ENCODE results near the gene DPAGT1.
"Not testable (repeated sequence)": the region's sequence is repeated elsewhere in the genome, so short reads cannot be mapped to it uniquely, and the experiment has no call there.

DPAGT1 gene

GRCh38 chr11:119101759-119102423 is at the start of gene DPAGT1:
TSS of gene DPAGT1 (minus strand) at chr11:119101853. CDS start at chr11:119101655, 198 bp downstream.
- DNase-seq: peak; percentile 94 to 99 (median 98)

- DNase-seq: no peak
Measured at GRCh38 chr11:119149786-119150275, 48.2 kb upstream of the DPAGT1 start.

- peak; percentile 12 to 61 (median 56) for DNase-seq
Measured at GRCh38 chr11:119149018-119149785, 47.5 kb upstream of the DPAGT1 start, which contains the start of gene ABCG4. TSS of gene ABCG4 (plus strand) at chr11:119149052. CDS start at chr11:119149966, 914 bp downstream.

GRCh38 chr11:119148720-119149017 is 47.0 kb upstream of the DPAGT1 start:
- no peak for DNase-seq

GRCh38 chr11:119147604-119148333 is 46.1 kb upstream of the DPAGT1 start:
- peak in 2 of 3 experiments; percentile 30 to 52 for DNase-seq

GRCh38 chr11:119145551-119145950 is 43.9 kb upstream of the DPAGT1 start:
- no peak for DNase-seq

- peak; percentile 6 to 83 (median 70) for DNase-seq
Measured at GRCh38 chr11:119144825-119145486, 43.3 kb upstream of the DPAGT1 start.

GRCh38 chr11:119139276-119139675 is 37.6 kb upstream of the DPAGT1 start:
- DNase-seq: not testable (repeated sequence)

GRCh38 chr11:119134389-119134978 is 32.8 kb upstream of the DPAGT1 start:
- DNase-seq: no peak

- DNase-seq: no peak
Measured at GRCh38 chr11:119130662-119131061, 29.0 kb upstream of the DPAGT1 start.

- DNase-seq: no peak
Measured at GRCh38 chr11:119126675-119127268, 25.1 kb upstream of the DPAGT1 start.

GRCh38 chr11:119125821-119126220 is 24.2 kb upstream of the DPAGT1 start:
- DNase-seq: no peak

- no peak for DNase-seq
Measured at GRCh38 chr11:119121811-119122124, 20.1 kb upstream of the DPAGT1 start.

GRCh38 chr11:119121008-119121810 is 19.6 kb upstream of the DPAGT1 start, which contains the start of gene HINFP:
TSS of gene HINFP (plus strand) at chr11:119121580. CDS start at chr11:119126945, 5,365 bp downstream.
- peak; percentile 99 to 100 (median 99) for DNase-seq

GRCh38 chr11:119120639-119121007 is 19.0 kb upstream of the DPAGT1 start:
- peak; percentile 43 to 90 (median 74) for DNase-seq

GRCh38 chr11:119118946-119119345 is 17.3 kb upstream of the DPAGT1 start:
- DNase-seq: no peak

GRCh38 chr11:119118227-119118626 is 16.6 kb upstream of the DPAGT1 start:
- no peak for DNase-seq

- DNase-seq: no peak
Measured at GRCh38 chr11:119117004-119117706, 15.5 kb upstream of the DPAGT1 start.

GRCh38 chr11:119116601-119117000 is 14.9 kb upstream of the DPAGT1 start:
- DNase-seq: no peak

GRCh38 chr11:119116235-119116594 is 14.6 kb upstream of the DPAGT1 start:
- no peak for DNase-seq
